Measurements from ENCODE around the gene ADIPOR2.

The ADIPOR2 gene

DNA sequence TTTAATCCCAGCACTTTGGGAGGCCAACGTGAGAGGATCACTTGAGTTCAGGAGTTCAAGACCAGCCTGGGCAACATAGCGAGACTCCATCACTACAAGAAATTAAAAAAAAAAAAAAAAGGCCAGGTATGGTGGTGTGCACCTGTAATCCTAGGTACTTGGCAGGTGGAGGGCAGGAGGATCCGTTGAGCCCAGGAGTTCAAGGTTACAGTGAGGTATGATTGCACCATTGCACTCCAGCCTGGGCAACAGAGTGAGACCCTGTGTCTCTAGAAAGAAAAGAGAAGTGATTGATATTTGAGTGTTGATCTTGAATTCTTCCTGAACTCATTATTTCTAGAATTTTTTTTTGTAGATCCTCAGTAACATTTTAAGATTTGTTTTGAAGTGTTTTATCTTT lies 59.4 kb downstream of the ADIPOR2 start:
- TF ChIP-seq EZH2 (IDR thresholded peaks at IDR 0.05; ENCODE audit: borderline replicate concordance, low read length), result no peak
- TF ChIP-seq, protein P1, sequence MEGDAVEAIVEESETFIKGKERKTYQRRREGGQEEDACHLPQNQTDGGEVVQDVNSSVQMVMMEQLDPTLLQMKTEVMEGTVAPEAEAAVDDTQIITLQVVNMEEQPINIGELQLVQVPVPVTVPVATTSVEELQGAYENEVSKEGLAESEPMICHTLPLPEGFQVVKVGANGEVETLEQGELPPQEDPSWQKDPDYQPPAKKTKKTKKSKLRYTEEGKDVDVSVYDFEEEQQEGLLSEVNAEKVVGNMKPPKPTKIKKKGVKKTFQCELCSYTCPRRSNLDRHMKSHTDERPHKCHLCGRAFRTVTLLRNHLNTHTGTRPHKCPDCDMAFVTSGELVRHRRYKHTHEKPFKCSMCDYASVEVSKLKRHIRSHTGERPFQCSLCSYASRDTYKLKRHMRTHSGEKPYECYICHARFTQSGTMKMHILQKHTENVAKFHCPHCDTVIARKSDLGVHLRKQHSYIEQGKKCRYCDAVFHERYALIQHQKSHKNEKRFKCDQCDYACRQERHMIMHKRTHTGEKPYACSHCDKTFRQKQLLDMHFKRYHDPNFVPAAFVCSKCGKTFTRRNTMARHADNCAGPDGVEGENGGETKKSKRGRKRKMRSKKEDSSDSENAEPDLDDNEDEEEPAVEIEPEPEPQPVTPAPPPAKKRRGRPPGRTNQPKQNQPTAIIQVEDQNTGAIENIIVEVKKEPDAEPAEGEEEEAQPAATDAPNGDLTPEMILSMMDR (IDR thresholded peaks at IDR 0.05; ENCODE audit: low read length), result no peak
- H4K20me1 ChIP-seq (ENCODE audit: insufficient read depth, low read length), result no peaks in the 10 kb centered on the region
- H3K9me2 ChIP-seq (ENCODE audit: low read depth, low read length), result no peaks in the 10 kb centered on the region
- H3K4me3 ChIP-seq (ENCODE audit: low read depth, low read length, poor library complexity, severe bottlenecking), result no peak overlapping the region
- peaks cover 24% of the 10 kb centered on the region for H3K9me3 ChIP-seq (ENCODE audit: low read length)
- H2AFZ ChIP-seq (ENCODE audit: low read length), result no peak overlapping the region
- no peaks in the 10 kb centered on the region for H3F3A ChIP-seq (ENCODE audit: insufficient read depth, low read length)
- no peak overlapping the region for H3K4me2 ChIP-seq (ENCODE audit: low read length)
- no peaks in the 10 kb centered on the region for H3K27me3 ChIP-seq (ENCODE audit: insufficient read depth, low read length)
- H3K4me1 ChIP-seq (ENCODE audit: insufficient read depth, low read length, severe bottlenecking), result no peaks in the 10 kb centered on the region
- no peak overlapping the region for H3K9ac ChIP-seq (ENCODE audit: low read length)
- H3K79me2 ChIP-seq (ENCODE audit: insufficient read depth, low read length), result peaks cover 59% of the 10 kb centered on the region
- H3K36me3 ChIP-seq (ENCODE audit: insufficient read depth, low read length), result peaks cover 46% of the 10 kb centered on the region
- no peak overlapping the region for H3K27ac ChIP-seq (ENCODE audit: low read depth, low read length, poor library complexity, severe bottlenecking)

DNA sequence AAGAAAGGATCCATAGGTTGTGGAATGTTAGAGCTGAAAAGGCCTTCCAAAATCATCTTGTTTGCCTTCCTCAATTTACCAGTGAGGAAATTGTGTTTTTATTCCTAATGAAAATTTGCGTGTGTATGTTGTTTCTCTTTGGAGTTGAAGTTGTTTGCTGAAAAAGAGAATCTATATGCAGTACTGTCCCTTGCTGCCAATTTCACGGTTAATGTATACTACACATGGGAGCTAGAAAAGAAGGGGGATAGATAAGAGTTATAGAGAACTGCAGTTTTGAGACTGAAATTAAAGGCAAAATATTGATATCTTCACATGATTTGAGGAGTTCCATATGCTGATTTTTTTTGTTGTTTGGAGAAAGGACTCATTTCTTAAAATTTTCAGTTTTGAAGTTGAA lies 67.5 kb downstream of the ADIPOR2 start:
- Histone ChIP-seq H3K9me2 (ENCODE audit: low read depth, low read length) (no peaks in the 10 kb centered on the region), H3K36me3 (ENCODE audit: insufficient read depth, low read length) (peaks cover 71% of the 10 kb centered on the region), H4K20me1 (ENCODE audit: insufficient read depth, low read length) (no peaks in the 10 kb centered on the region), H3K4me3 (ENCODE audit: low read depth, low read length, poor library complexity, severe bottlenecking) (no peak overlapping the region), H3K27ac (ENCODE audit: low read depth, low read length, poor library complexity, severe bottlenecking) (no peak overlapping the region), H3K4me1 (ENCODE audit: insufficient read depth, low read length, severe bottlenecking) (no peaks in the 10 kb centered on the region), H3K9ac (ENCODE audit: low read length) (no peak overlapping the region), H3F3A (ENCODE audit: insufficient read depth, low read length) (no peaks in the 10 kb centered on the region), H3K79me2 (ENCODE audit: insufficient read depth, low read length) (0 out of 2 replicates have a peak, but pooled peaks cover 15% of the 10 kb centered on the region), H2AFZ (ENCODE audit: low read length) (no peak overlapping the region), H3K9me3 (ENCODE audit: low read length) (peaks cover 4% of the 10 kb centered on the region; the same call in 1 of the 2 replicates), H3K27me3 (ENCODE audit: insufficient read depth, low read length) (no peaks in the 10 kb centered on the region), H3K4me2 (ENCODE audit: low read length) (no peak overlapping the region)
- TF ChIP-seq, protein P1 (IDR thresholded peaks at IDR 0.05; ENCODE audit: low read length), result no peak
- TF ChIP-seq EZH2 (IDR thresholded peaks at IDR 0.05; ENCODE audit: borderline replicate concordance, low read length), result no peak

DNA sequence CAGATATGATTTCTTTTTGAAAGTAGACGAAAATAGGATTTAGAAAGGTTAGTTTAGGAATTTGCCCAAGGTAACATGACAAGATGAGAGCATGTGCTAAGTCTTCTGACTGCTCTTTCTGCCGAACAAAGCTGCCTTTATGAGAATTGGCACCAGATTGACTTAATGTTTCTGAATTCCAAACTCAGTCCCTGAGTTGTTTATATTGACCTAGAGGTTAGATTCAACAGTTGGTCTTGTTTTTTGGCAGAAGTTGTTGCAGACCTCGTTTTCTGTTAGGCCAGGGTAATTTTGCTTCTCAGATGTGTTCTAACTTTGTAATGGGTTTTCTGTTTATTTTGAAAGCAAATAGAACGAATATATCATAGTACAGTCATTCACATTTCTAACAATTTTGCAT lies 68.0 kb downstream of the ADIPOR2 start:
- 0 out of 2 replicates have a peak, but pooled peaks cover 10% of the 10 kb centered on the region for H3K79me2 ChIP-seq (ENCODE audit: insufficient read depth, low read length)
- no peak overlapping the region for H3K4me3 ChIP-seq (ENCODE audit: low read depth, low read length, poor library complexity, severe bottlenecking)
- H3K4me2 ChIP-seq (ENCODE audit: low read length), result no peak overlapping the region
- H3K4me1 ChIP-seq (ENCODE audit: insufficient read depth, low read length, severe bottlenecking), result no peaks in the 10 kb centered on the region
- peaks cover 3% of the 10 kb centered on the region; the same call in 1 of the 2 replicates for H3K9me3 ChIP-seq (ENCODE audit: low read length)
- no peak overlapping the region for H3K9ac ChIP-seq (ENCODE audit: low read length)
- H3F3A ChIP-seq (ENCODE audit: insufficient read depth, low read length), result no peaks in the 10 kb centered on the region
- H4K20me1 ChIP-seq (ENCODE audit: insufficient read depth, low read length), result no peaks in the 10 kb centered on the region
- no peaks in the 10 kb centered on the region for H3K27me3 ChIP-seq (ENCODE audit: insufficient read depth, low read length)
- H3K9me2 ChIP-seq (ENCODE audit: low read depth, low read length), result no peaks in the 10 kb centered on the region
- peaks cover 71% of the 10 kb centered on the region for H3K36me3 ChIP-seq (ENCODE audit: insufficient read depth, low read length)
- TF ChIP-seq, protein P1 (IDR thresholded peaks at IDR 0.05; ENCODE audit: low read length), result no peak
- no peak for TF ChIP-seq EZH2 (IDR thresholded peaks at IDR 0.05; ENCODE audit: borderline replicate concordance, low read length)
- no peak overlapping the region for H3K27ac ChIP-seq (ENCODE audit: low read depth, low read length, poor library complexity, severe bottlenecking)
- H2AFZ ChIP-seq (ENCODE audit: low read length), result no peak overlapping the region

All from OCI-LY1 (cell line).